DND-41 (cell line): ENCODE measurements around the gene ABHD16A.

Experiments used
- EZH2 ChIP-seq: IDR thresholded peaks from 3 replicates; pipeline ENCODE4 v1.6.1; 2012; ENCODE audit warnings: borderline replicate concordance, low read depth, mild to moderate bottlenecking, moderate library complexity, low read length, inconsistent platforms; ENCODE audit not compliant: severe bottlenecking
- TF ChIP-seq, protein P1 (sequence below): IDR thresholded peaks from 2 replicates; pipeline ENCODE4 v1.5.1; 2012; ENCODE audit warnings: borderline replicate concordance, low read length, moderate library complexity, mild to moderate bottlenecking; ENCODE audit not compliant: poor library complexity, severe bottlenecking; ENCODE audit errors: extremely low read depth

DNA sequence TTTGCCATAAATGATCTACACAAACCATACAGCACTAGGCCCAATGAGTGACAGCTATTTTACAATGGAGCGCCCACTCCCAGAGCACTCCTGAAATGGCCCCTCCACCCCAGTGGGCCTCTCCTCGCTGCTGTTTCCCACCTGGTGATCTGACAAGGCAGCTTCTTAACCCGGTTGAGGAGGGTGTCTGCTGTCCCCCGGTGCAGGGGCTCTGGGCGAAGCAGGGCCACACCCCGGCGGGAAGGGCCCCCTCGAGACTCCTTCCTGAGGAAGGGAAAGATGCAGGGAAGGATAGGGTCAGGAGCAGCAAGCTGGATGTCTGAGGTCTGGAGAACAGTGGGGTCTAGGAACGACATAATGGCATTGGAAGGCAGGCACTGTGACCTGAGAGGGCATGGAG, 10.2 kb downstream of the ABHD16A start:
- TF ChIP-seq EZH2 = no peak
- TF ChIP-seq, protein P1, sequence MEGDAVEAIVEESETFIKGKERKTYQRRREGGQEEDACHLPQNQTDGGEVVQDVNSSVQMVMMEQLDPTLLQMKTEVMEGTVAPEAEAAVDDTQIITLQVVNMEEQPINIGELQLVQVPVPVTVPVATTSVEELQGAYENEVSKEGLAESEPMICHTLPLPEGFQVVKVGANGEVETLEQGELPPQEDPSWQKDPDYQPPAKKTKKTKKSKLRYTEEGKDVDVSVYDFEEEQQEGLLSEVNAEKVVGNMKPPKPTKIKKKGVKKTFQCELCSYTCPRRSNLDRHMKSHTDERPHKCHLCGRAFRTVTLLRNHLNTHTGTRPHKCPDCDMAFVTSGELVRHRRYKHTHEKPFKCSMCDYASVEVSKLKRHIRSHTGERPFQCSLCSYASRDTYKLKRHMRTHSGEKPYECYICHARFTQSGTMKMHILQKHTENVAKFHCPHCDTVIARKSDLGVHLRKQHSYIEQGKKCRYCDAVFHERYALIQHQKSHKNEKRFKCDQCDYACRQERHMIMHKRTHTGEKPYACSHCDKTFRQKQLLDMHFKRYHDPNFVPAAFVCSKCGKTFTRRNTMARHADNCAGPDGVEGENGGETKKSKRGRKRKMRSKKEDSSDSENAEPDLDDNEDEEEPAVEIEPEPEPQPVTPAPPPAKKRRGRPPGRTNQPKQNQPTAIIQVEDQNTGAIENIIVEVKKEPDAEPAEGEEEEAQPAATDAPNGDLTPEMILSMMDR = no peak
